SU-DHL-6 (cell line): ENCODE measurements around the gene MED7.
A peak's percentile ranks its signal among the peaks of the same experiment; 100 is the strongest.

ENCODE experiments used
- H2AFZ ChIP-seq: fragments of 200-600 bp; sonication (generic); 2 replicates; pipeline ENCODE4 v1.6.1; 2014; ENCODE audit warnings: low read depth, mild to moderate bottlenecking, moderate library complexity, mixed read lengths, antibody characterized with exemption, low read length; ENCODE audit not compliant: severe bottlenecking
- H3F3A ChIP-seq: fragments of 200-600 bp; shearing (Covaris generic); 2 replicates; pipeline ENCODE4 v1.6.0; 2016; ENCODE audit warnings: antibody characterized with exemption, mild to moderate bottlenecking; ENCODE audit not compliant: insufficient read depth
- H3K27ac ChIP-seq: fragments of 200-600 bp; sonication (generic); 2 replicates; pipeline ENCODE4 v1.5.1; 2016; ENCODE audit warnings: low read depth, mild to moderate bottlenecking, low read length, moderate library complexity, mixed read lengths
- H3K27me3 ChIP-seq: fragments of 200-600 bp; sonication (generic), shearing (Covaris generic); 2 replicates; pipeline ENCODE4 v1.6.0; 2014; ENCODE audit warnings: mild to moderate bottlenecking, low read length
- H3K36me3 ChIP-seq: fragments of 200-600 bp; sonication (generic); 2 replicates; pipeline ENCODE4 v1.6.1; 2014; ENCODE audit warnings: mild to moderate bottlenecking, low read length, mixed read lengths
- H3K4me2 ChIP-seq: fragments of 300-600, 200-600 bp; shearing (Covaris generic), sonication (generic); 2 replicates; pipeline ENCODE4 v1.6.0; 2014; ENCODE audit warnings: low read length, low read depth, mild to moderate bottlenecking; ENCODE audit not compliant: poor library complexity, severe bottlenecking
- H3K4me3 ChIP-seq: fragments of 200-600 bp; sonication (generic); 2 replicates; pipeline ENCODE4 v1.5.1; 2014; ENCODE audit warnings: antibody characterized with exemption, low read length, mild to moderate bottlenecking, mixed read lengths; ENCODE audit not compliant: insufficient read depth, poor library complexity, severe bottlenecking
- H3K79me2 ChIP-seq: fragments of 200-600 bp; sonication (generic); 2 replicates; pipeline ENCODE4 v1.6.1; 2014; ENCODE audit warnings: mild to moderate bottlenecking, low read length, moderate library complexity; ENCODE audit not compliant: insufficient read depth
- H3K9ac ChIP-seq: fragments of 200-600 bp; sonication (generic); 2 replicates; pipeline ENCODE4 v1.7.0; 2014; ENCODE audit warnings: mild to moderate bottlenecking, low read length
- H3K9me2 ChIP-seq: fragments of 200-600 bp; sonication (generic); replicated peaks from 2 replicates; pipeline ENCODE4 v1.6.1; 2014; ENCODE audit warnings: low read length; ENCODE audit not compliant: insufficient read depth
- H3K9me3 ChIP-seq: fragments of 200-600 bp; sonication (generic); 2 replicates; pipeline ENCODE4 v1.6.1; 2014; ENCODE audit warnings: low read length, mixed read lengths; ENCODE audit not compliant: insufficient read depth
- H4K20me1 ChIP-seq: fragments of 200-600 bp; sonication (generic); 2 replicates; pipeline ENCODE4 v1.6.1; 2014; ENCODE audit warnings: low read depth, mild to moderate bottlenecking, antibody characterized with exemption, low read length, moderate library complexity, mixed read lengths
- CTCF ChIP-seq: fragments of 200-600 bp; sonication (generic); IDR thresholded peaks from one replicate; pipeline ENCODE4 v1.5.1; 2017; ENCODE audit warnings: antibody characterized with exemption, mild to moderate bottlenecking, low read length, moderate library complexity; ENCODE audit not compliant: insufficient read depth, poor library complexity, severe bottlenecking
- EZH2phosphoT487 ChIP-seq: fragments of 200-600 bp; sonication (generic), shearing (Covaris generic); conservative IDR thresholded peaks from 2 replicates; pipeline ENCODE4 v1.6.1; 2018; ENCODE audit warnings: mild to moderate bottlenecking, antibody characterized with exemption, low read length, moderate library complexity, mixed read lengths

MED7 gene

GRCh38 chr5:157142317-157143126 lies at the start of gene MED7:
TSS of gene MED7 (minus strand) at chr5:157142865. CDS start at chr5:157139431, 3,434 bp downstream.
- H3K27ac ChIP-seq, result peak within 1 kb of the TSS; percentile 66
- peak within 1 kb of the TSS; percentile 79 for H3K4me3 ChIP-seq
- peaks cover 11% of the 10 kb centered on the region for H3K36me3 ChIP-seq
- H4K20me1 ChIP-seq, result no peaks in the 10 kb centered on the region
- H3K27me3 ChIP-seq, result no peaks in the 10 kb centered on the region
- no peaks in the 10 kb centered on the region for H3K9me3 ChIP-seq
- H3K79me2 ChIP-seq, result peaks cover 35% of the 10 kb centered on the region
- H3K9me2 ChIP-seq, result no peaks in the 10 kb centered on the region
- no peak for TF ChIP-seq EZH2phosphoT487
- no peak for TF ChIP-seq CTCF
- H3F3A ChIP-seq, result 0 out of 2 replicates have a peak, but pooled peaks cover 5% of the 10 kb centered on the region
- H2AFZ ChIP-seq, result peak within 1 kb of the TSS; percentile 90
- peak within 1 kb of the TSS; percentile 87 for H3K4me2 ChIP-seq
- H3K9ac ChIP-seq, result peak within 1 kb of the TSS; percentile 86

GRCh38 chr5:157189223-157189622 lies 46.6 kb upstream of the MED7 start:
- Histone ChIP-seq H3K27me3 (0 out of 2 replicates have a peak, but pooled peaks cover 3% of the 10 kb centered on the region), H4K20me1 (no peaks in the 10 kb centered on the region), H3K9ac (no peak overlapping the region), H3K4me3 (no peak overlapping the region), H3K36me3 (no peaks in the 10 kb centered on the region), H3F3A (no peaks in the 10 kb centered on the region), H3K27ac (no peak overlapping the region), H3K79me2 (no peaks in the 10 kb centered on the region), H3K9me3 (no peaks in the 10 kb centered on the region), H3K9me2 (no peaks in the 10 kb centered on the region), H2AFZ (no peak overlapping the region), H3K4me2 (no peak overlapping the region)
- no peak for TF ChIP-seq EZH2phosphoT487
- no peak for TF ChIP-seq CTCF

GRCh38 chr5:157188270-157188669 lies 45.6 kb upstream of the MED7 start:
- Histone ChIP-seq H3K4me3 (no peak overlapping the region), H3K27ac (no peak overlapping the region), H3K9me2 (no peaks in the 10 kb centered on the region), H2AFZ (no peak overlapping the region), H3F3A (no peaks in the 10 kb centered on the region), H3K4me2 (no peak overlapping the region), H4K20me1 (no peaks in the 10 kb centered on the region), H3K9me3 (no peaks in the 10 kb centered on the region), H3K36me3 (no peaks in the 10 kb centered on the region), H3K9ac (no peak overlapping the region), H3K27me3 (0 out of 2 replicates have a peak, but pooled peaks cover 3% of the 10 kb centered on the region), H3K79me2 (no peaks in the 10 kb centered on the region)
- TF ChIP-seq CTCF, result no peak
- no peak for TF ChIP-seq EZH2phosphoT487
